Activated T-cell treated with anti-CD3 and anti-CD28 coated beads for 4 hours (primary cell): ENCODE data around the gene PHC1.
"Not testable (repeated sequence)": the region's sequence is repeated elsewhere in the genome, so short reads cannot be mapped to it uniquely, and the experiment has no call there.

Source experiments
- DNase-seq: peaks from one replicate; pipeline ENCODE4 v3.0.0-alpha.2; 2020

Gene PHC1

GRCh38 chr12:8911606-8912268, 2.6 kb upstream of the PHC1 start:
- no peak for DNase-seq

GRCh38 chr12:8912914-8913313, 1.4 kb upstream of the PHC1 start:
- DNase-seq: no peak

DNA sequence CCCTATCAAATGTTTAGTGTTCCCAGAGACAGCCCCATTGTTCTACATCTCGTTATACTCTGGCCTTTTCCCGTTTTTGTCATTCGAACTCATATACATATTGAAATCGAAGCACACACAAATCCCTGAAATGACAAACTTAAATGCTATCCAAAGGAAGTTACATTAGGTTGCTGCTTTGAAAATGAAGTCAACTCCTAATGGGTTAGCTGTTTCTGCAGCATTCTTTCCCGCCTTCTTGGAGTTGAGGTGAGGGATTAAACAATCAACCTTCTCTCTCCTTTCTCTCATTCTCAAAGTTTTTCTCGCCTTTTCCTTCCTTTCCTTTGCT, 642 bp upstream of the PHC1 start:
- DNase-seq: no peak

GRCh38 chr12:8914716-8915526, 612 bp downstream of the PHC1 start:
- DNase-seq: peak; percentile 28

DNA sequence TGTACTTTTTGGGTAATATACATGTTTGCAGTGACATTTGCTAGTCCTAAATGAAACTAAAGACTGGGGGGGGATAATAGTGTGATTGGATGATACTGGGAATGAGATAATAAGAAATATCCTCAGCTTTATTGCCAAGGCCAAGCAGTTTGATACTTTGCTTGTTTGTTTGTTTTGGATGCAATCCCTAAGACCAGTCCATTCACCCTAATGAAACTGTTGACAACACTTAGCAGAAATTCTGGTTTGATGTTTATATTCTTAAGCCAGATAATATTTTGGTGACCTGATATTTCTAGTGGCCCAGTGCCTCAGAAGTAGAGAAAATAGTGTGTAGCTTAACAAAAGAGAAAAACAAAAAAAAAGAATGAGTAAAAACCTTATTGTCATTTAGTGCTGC, 1.8 kb downstream of the PHC1 start:
- no peak for DNase-seq

DNA sequence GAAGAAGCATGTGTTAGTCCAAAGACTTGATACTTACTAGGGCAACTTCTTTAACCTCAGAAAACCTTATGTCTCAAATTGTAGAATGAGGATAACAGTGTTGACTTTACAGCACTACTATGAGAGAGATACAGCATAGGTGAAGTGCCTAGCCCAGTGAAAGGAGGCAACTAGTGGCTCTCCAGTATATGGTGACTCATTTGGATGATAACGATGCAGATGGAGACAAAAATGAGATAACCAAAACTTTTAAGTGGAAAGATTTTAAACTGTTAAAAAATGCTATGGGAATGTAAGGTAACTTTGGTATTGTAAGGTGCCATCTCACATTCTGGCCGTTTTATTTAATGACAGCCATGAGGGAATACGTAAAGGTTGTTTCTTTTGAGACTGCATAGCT, 2.7 kb downstream of the PHC1 start:
- DNase-seq: no peak

- no peak for DNase-seq
These were observed 3.4 kb downstream of the PHC1 start for GRCh38 chr12:8917751-8918150.

DNA sequence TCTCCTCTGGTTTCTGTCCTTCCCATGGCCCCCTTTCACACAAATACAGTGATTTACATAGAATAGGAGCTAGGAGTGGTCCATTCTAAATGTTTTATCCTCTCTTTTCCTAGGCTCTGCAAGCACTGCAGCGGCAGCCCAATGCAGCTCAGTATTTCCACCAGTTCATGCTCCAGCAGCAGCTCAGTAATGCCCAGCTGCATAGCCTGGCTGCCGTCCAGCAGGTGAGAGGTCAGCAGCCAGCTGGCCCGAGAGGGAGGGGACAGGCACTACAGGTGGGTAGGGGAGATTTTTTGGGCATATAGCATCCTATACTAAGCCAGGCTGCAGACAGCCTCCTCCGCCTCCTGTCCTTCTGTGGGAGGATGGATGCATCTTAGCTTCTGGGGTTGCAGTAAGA, 5.3 kb downstream of the PHC1 start:
- DNase-seq: not testable (repeated sequence)

GRCh38 chr12:8922544-8922943, 8.2 kb downstream of the PHC1 start:
- no peak for DNase-seq

GRCh38 chr12:8930655-8931323, 16.5 kb downstream of the PHC1 start:
- not testable (repeated sequence) for DNase-seq

GRCh38 chr12:8932464-8932863, 18.2 kb downstream of the PHC1 start:
- not testable (repeated sequence) for DNase-seq

DNA sequence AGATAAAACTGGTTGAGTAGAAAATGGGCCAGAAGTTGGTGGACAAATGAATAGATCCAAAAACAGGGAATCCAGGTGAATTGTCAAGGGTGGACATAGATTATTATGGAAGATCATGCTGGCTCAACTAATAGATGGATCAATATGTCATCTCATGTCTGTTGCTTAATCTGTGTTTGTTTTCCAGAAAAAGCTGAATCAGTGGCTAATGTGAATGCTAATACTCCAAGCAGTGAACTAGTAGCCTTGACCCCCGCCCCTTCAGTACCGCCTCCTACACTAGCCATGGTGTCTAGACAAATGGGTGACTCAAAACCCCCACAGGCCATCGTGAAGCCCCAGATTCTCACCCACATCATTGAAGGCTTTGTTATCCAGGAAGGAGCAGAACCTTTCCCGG, 19.8 kb downstream of the PHC1 start:
- DNase-seq: not testable (repeated sequence)

DNA sequence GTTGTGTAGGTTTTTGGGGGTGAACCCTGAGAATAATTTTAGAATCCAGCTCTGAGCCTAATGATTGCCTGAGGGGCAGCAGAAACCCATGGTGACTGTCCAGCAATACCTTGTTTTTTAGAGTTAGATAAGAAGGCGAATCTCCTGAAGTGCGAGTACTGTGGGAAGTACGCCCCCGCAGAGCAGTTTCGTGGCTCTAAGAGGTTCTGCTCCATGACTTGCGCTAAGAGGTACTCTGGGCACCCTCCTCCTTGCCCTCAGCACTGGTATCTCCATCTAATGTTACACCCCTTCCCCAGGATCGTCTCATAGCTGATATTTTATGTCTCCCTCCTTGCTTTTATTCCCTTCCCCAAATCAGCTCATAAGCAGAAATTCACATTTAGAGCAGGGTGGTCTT, 22.4 kb downstream of the PHC1 start:
- DNase-seq: no peak

- DNase-seq: not testable (repeated sequence)
These were observed 23.6 kb downstream of the PHC1 start for GRCh38 chr12:8937842-8938442.

GRCh38 chr12:8941691-8942478, 27.6 kb downstream of the PHC1 start:
- no peak for DNase-seq

- no peak for DNase-seq
These were observed 29.4 kb downstream of the PHC1 start for GRCh38 chr12:8943565-8944186.

DNA sequence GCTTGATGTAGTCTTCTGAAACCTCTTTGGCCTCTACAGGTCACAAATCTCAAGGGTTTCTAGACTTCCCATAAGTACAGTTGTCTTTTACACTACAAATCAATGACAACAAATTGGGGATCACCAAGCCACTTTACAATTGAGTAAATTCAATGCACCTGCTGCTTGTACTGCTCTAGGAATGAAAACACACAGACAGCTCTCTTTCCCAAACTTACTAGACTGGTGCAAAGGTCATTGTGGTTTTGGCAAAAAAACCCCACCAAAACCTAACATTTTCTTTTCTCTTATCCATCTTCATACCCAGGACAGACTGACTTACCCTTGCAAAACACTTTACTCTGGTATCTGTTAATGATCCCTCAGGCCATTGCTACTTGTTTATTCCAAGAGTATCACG, 32.4 kb downstream of the PHC1 start:
- DNase-seq: no peak

DNA sequence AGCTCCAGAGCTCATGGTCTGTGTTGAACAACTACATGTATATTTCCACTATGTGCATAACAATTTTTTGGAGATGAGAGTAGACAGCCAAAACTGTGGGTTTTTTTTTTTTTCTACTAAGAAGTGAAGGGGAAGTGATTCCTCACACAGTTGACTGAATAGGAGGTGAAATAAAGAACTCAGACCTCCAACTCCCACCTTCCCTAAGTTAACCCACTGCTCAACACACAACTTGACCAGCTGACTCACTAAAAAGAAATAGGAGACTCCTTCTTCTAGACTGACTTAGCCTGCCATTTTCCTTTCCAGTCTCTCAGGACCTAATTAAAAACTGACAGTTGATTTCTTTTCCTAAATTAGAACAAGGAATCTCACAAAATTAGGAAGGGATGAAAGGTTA, 33.4 kb downstream of the PHC1 start:
- DNase-seq: no peak

DNA sequence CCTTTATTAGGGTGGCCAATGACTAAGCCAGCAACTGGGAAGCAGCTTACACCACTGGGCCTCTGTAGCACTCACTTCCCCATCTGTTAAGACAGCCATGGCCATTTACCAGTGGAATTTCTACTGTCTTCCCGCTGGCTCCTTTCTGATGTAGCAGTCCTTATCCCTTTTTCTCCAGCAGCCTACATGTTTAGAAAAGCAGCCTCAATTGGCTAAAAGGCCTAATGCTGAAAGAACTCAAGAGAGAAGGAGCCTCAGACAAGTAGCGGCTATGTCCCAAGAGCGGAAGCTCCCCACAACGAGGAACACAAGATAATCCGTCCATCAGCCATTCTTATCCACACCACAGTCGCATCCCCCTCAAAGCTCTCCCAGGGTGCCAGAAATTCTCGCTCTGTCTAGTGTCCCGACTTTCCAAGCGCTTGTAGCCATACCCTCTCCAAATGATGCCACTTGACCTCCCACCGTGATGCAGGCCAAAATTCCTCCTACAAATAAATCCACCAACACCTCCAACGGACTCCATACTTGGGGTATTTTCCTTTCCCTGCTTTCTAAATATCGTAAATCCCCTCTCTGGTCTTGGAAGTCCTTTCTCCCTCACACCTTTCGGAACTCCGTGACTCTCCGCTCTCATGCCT, 34.5 kb downstream of the PHC1 start:
- DNase-seq: no peak

DNA sequence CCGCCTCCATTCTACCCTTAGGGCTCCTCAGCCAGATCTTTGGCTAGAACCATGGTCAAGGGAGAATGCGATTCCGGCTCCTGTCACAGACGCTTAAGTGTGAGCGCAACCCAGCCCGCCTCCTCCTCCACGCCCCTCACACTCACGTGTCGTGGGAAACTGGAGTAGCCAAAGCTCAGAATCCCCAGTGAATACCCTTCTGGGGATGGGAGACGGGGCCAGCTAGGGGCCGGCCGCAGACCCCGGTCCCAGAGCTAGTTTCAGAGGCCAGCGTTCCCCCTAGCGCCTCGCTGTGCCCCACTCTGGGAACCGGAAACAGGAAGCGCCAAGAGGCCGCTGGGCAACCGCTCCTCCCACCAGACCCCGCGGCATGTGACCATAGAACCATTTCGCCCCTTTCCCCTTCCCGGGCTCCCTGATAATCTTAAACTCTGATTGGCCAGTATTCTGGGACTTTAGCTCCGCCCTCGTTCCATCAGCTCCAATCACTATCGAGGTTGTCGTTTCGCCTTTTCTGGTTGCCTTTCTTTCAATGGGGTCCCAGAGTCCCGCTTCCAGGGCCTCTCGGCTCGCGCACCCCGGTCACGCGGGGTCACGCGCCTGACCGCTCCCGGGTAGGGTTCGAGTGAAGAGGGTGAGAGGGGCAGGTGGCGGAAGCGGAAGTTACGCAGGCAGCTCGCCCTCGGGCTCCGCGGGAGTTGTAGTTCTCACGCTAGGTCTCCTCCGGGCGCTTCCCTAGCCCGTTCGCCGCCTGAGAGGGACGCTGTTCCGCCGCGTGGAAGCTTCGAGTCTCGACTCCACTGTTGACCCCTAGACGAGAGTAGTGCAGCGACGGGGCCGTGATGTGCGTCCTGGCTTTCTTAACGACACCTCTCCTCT, 35.3 kb downstream of the PHC1 start, which contains the start of gene M6PR:
M6PR (minus strand) TSS at position 304 of the 879 bp plus-strand sequence. CDS start 3,241 bp downstream, outside the sequence.
- peak; percentile 82 for DNase-seq

- DNase-seq: no peak
These were observed 35.9 kb downstream of the PHC1 start for GRCh38 chr12:8950221-8950527.
